Neuronal stem cell (in vitro differentiated cells): ENCODE measurements around the gene TTLL7.

Source experiments
- DNase-seq: peaks from one replicate; pipeline ENCODE4 v3.0.0-alpha.2; 2013; ENCODE audit warnings: low spot score
- H2AFZ ChIP-seq: one replicate; pipeline ENCODE4 v1.6.1; 2013; ENCODE audit warnings: mild to moderate bottlenecking, low read length, inconsistent platforms
- H2AK5ac ChIP-seq: 2 replicates; pipeline ENCODE4 v1.6.1; 2013; ENCODE audit warnings: low read depth, mild to moderate bottlenecking, inconsistent platforms, low read length, moderate library complexity, mixed read lengths
- H2BK120ac ChIP-seq: 2 replicates; pipeline ENCODE4 v1.6.1; 2013; ENCODE audit warnings: low read depth, mild to moderate bottlenecking, inconsistent platforms, low read length, moderate library complexity, mixed read lengths
- H2BK12ac ChIP-seq: one replicate; pipeline ENCODE4 v1.6.1; 2013; ENCODE audit warnings: low read length, inconsistent platforms
- H2BK15ac ChIP-seq: 2 replicates; pipeline ENCODE4 v1.6.1; 2013; ENCODE audit warnings: mild to moderate bottlenecking, low read length, inconsistent platforms, mixed read lengths
- H2BK5ac ChIP-seq: one replicate; pipeline ENCODE4 v1.6.1; 2013; ENCODE audit warnings: inconsistent platforms, mild to moderate bottlenecking, low read length, moderate library complexity
- H3K14ac ChIP-seq: one replicate; pipeline ENCODE4 v1.6.1; 2013; ENCODE audit warnings: low read length, inconsistent platforms
- H3K18ac ChIP-seq: 2 replicates; pipeline ENCODE4 v1.6.1; 2013; ENCODE audit warnings: low read length, inconsistent platforms
- H3K23ac ChIP-seq: 2 replicates; pipeline ENCODE4 v1.6.1; 2013; ENCODE audit warnings: low read depth, mild to moderate bottlenecking, mixed read lengths, low read length, inconsistent platforms; ENCODE audit not compliant: poor library complexity
- H3K27ac ChIP-seq: replicated peaks from 3 replicates; pipeline ENCODE4 v1.5.1; 2013; ENCODE audit warnings: low read length, inconsistent platforms
- H3K27me3 ChIP-seq, 3 experiments: 2 replicates each; pipeline ENCODE4 v1.6.1; 2013; ENCODE audit warnings: low read length in 3 of 3, mild to moderate bottlenecking in 2 of 3, inconsistent platforms in 1 of 3, low read depth in 1 of 3, mixed read lengths in 1 of 3, moderate library complexity in 1 of 3; ENCODE audit not compliant: control insufficient read depth in 3 of 3, insufficient read depth in 3 of 3
- H3K36me3 ChIP-seq, 2 donors: replicated peaks in 1 of 2; 2 replicates each; pipeline ENCODE4 v1.6.1; 2013; ENCODE audit warnings: low read length in 2 of 2; ENCODE audit not compliant: control insufficient read depth in 2 of 2, insufficient read depth in 2 of 2
- H3K4ac ChIP-seq: 2 replicates; pipeline ENCODE4 v1.6.1; 2013; ENCODE audit warnings: inconsistent platforms, mild to moderate bottlenecking, low read length, moderate library complexity
- H3K4me1 ChIP-seq, 2 donors: 1 replicate in 1 of 2; 2 replicates in 1 of 2; pipeline ENCODE4 v1.6.1; 2013; ENCODE audit warnings: low read length in 2 of 2, low read depth in 1 of 2; ENCODE audit not compliant: control insufficient read depth in 2 of 2, insufficient read depth in 1 of 2
- H3K4me2 ChIP-seq: one replicate; pipeline ENCODE4 v1.6.1; 2013; ENCODE audit warnings: mild to moderate bottlenecking, low read length, inconsistent platforms; ENCODE audit not compliant: insufficient read depth, poor library complexity, severe bottlenecking
- H3K4me3 ChIP-seq, 2 donors: 2 replicates each; pipeline ENCODE4 v1.5.1; 2013; ENCODE audit warnings: low read length in 2 of 2, mild to moderate bottlenecking in 2 of 2, inconsistent platforms in 1 of 2, moderate library complexity in 1 of 2
- H3K79me1 ChIP-seq: one replicate; pipeline ENCODE4 v1.6.1; 2013; ENCODE audit warnings: low read depth, mild to moderate bottlenecking, inconsistent platforms, low read length, moderate library complexity
- H3K9ac ChIP-seq: one replicate; pipeline ENCODE4 v1.6.1; 2013; ENCODE audit warnings: mild to moderate bottlenecking, low read depth, low read length, inconsistent platforms; ENCODE audit not compliant: poor library complexity
- H3K9me3 ChIP-seq, 2 donors: replicated peaks in 1 of 2; 2 replicates each; pipeline versions ENCODE3 to v1.6.1; 2013; ENCODE audit warnings: low read length in 2 of 2, mild to moderate bottlenecking in 2 of 2, inconsistent platforms in 1 of 2, low read depth in 1 of 2, mixed read lengths in 1 of 2, moderate library complexity in 1 of 2; ENCODE audit not compliant: control insufficient read depth in 2 of 2, insufficient read depth in 1 of 2
- H4K8ac ChIP-seq: one replicate; pipeline ENCODE4 v1.6.1; 2013; ENCODE audit warnings: low read depth, mild to moderate bottlenecking, inconsistent platforms, low read length, moderate library complexity
- H4K91ac ChIP-seq: one replicate; pipeline ENCODE4 v1.6.1; 2013; ENCODE audit warnings: low read length, low read depth, mild to moderate bottlenecking, inconsistent platforms; ENCODE audit not compliant: poor library complexity
- WGBS, 2 donors: extraction: QIAGEN DNeasy Blood & Tissue Kit; methylation state at CpG; one replicate each; pipeline ENCODE4 v1.1.7; 2013; ENCODE audit warnings: missing lambda C conversion rate in 2 of 2, mixed read lengths in 1 of 2; ENCODE audit not compliant: insufficient read length in 2 of 2, insufficient replicate concordance in 1 of 2; ENCODE audit errors: extremely low coverage in 2 of 2; 5-methylcytosine and 5-hydroxymethylcytosine counted together

The TTLL7 gene

GRCh38 chr1:84031802-84032327, 32.9 kb upstream of the TTLL7 start:
- no peak overlapping the region for H3K14ac ChIP-seq
- no peaks in the 10 kb centered on the region for H3K79me1 ChIP-seq
- no peak overlapping the region for H4K8ac ChIP-seq
- no peaks in the 10 kb centered on the region for H3K27me3 ChIP-seq
- WGBS, 2 donors: no CpG with 5 or more reads among the region's 1 CpG
- no peaks in the 10 kb centered on the region for H3K9me3 ChIP-seq
- no peaks in the 10 kb centered on the region for H3K36me3 ChIP-seq
- no peak overlapping the region for H2BK5ac ChIP-seq
- H3K9ac ChIP-seq: no peak overlapping the region
- no peak overlapping the region for H2AFZ ChIP-seq
- H3K18ac ChIP-seq: no peak overlapping the region
- H3K27ac ChIP-seq: no peak overlapping the region
- no peaks in the 10 kb centered on the region for H3K4me1 ChIP-seq
- no peak overlapping the region for H3K4ac ChIP-seq
- no peak overlapping the region for H3K4me2 ChIP-seq
- H2BK12ac ChIP-seq: no peak overlapping the region
- no peak overlapping the region for H4K91ac ChIP-seq
- no peak overlapping the region for H2AK5ac ChIP-seq
- H2BK15ac ChIP-seq: no peak overlapping the region
- H3K4me3 ChIP-seq: no peak overlapping the region
- no peak overlapping the region for H3K23ac ChIP-seq
- DNase-seq: no peak
- H2BK120ac ChIP-seq: no peak overlapping the region

DNA sequence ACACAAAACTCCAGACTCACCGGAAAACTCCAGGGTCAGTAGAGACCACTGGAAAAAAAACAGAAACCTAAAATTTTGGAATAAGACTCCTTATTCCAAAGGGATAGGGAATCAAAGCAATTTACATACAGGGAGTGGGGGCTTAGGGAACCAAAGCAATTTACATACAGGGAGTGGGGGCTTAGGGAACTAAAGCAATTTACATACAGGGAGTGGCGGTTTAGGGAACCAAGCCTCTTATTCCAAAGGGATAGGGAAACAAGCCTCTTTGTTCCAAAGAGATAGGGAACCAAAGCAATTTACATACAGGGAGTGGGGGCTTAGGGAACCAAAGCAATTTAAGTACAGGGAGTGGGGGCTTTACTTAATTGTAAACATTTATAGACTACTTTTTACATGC, 28.4 kb upstream of the TTLL7 start:
- H3K36me3 ChIP-seq: no peaks in the 10 kb centered on the region
- no peak for DNase-seq
- peaks cover 0 to 8% (median 0%) of the 10 kb centered on the region in 3 experiments for H3K27me3 ChIP-seq
- H3K4me1 ChIP-seq: no peaks in the 10 kb centered on the region
- no peak overlapping the region for H3K9ac ChIP-seq
- no peak overlapping the region for H2BK12ac ChIP-seq
- no CpG with 5 or more reads among the region's 2 CpGs for WGBS, 2 donors
- no peak overlapping the region for H2AK5ac ChIP-seq
- H3K14ac ChIP-seq: no peak overlapping the region
- H3K9me3 ChIP-seq: no peaks in the 10 kb centered on the region
- H3K27ac ChIP-seq: no peak overlapping the region
- no peak overlapping the region for H2BK5ac ChIP-seq
- H3K4me3 ChIP-seq: no peak overlapping the region
- H2AFZ ChIP-seq: no peak overlapping the region
- no peak overlapping the region for H3K18ac ChIP-seq
- no peak overlapping the region for H4K8ac ChIP-seq
- no peak overlapping the region for H4K91ac ChIP-seq
- no peaks in the 10 kb centered on the region for H3K79me1 ChIP-seq
- H2BK120ac ChIP-seq: no peak overlapping the region
- H3K4me2 ChIP-seq: no peak overlapping the region
- H2BK15ac ChIP-seq: no peak overlapping the region
- no peak overlapping the region for H3K4ac ChIP-seq
- H3K23ac ChIP-seq: no peak overlapping the region

GRCh38 chr1:84025966-84026365, 27.0 kb upstream of the TTLL7 start:
- no peak for DNase-seq
- Histone ChIP-seq H4K91ac (no peak overlapping the region), H3K27me3 (peaks cover 0 to 8% (median 0%) of the 10 kb centered on the region in 3 experiments), H3K4me2 (no peak overlapping the region), H3K9me3 (no peaks in the 10 kb centered on the region), H2BK15ac (no peak overlapping the region), H4K8ac (no peak overlapping the region), H3K9ac (no peak overlapping the region), H2AFZ (no peak overlapping the region), H2AK5ac (no peak overlapping the region), H3K36me3 (no peaks in the 10 kb centered on the region), H3K27ac (no peak overlapping the region), H3K4ac (no peak overlapping the region), H3K23ac (no peak overlapping the region), H2BK12ac (no peak overlapping the region), H2BK5ac (no peak overlapping the region), H3K14ac (no peak overlapping the region), H3K4me3 (no peak overlapping the region), H3K79me1 (no peaks in the 10 kb centered on the region), H3K4me1 (no peaks in the 10 kb centered on the region), H3K18ac (no peak overlapping the region), H2BK120ac (no peak overlapping the region)
- WGBS, 2 donors: no CpG with 5 or more reads among the region's 3 CpGs

GRCh38 chr1:84021822-84022221, 22.9 kb upstream of the TTLL7 start:
- no peak overlapping the region for H3K14ac ChIP-seq
- no peaks in the 10 kb centered on the region for H3K79me1 ChIP-seq
- H2BK5ac ChIP-seq: no peak overlapping the region
- no peak overlapping the region for H3K4ac ChIP-seq
- no peak overlapping the region for H4K91ac ChIP-seq
- H3K9me3 ChIP-seq: no peaks in the 10 kb centered on the region
- no CpG with 5 or more reads among the region's 6 CpGs for WGBS, 2 donors
- no peak overlapping the region for H2BK15ac ChIP-seq
- DNase-seq: no peak
- H2BK120ac ChIP-seq: no peak overlapping the region
- no peak overlapping the region for H3K4me3 ChIP-seq
- no peak overlapping the region for H4K8ac ChIP-seq
- no peak overlapping the region for H3K18ac ChIP-seq
- H3K23ac ChIP-seq: no peak overlapping the region
- H3K36me3 ChIP-seq: no peaks in the 10 kb centered on the region
- no peak overlapping the region for H3K27ac ChIP-seq
- H3K27me3 ChIP-seq: peaks cover 0 to 8% (median 2%) of the 10 kb centered on the region in 3 experiments
- H2AFZ ChIP-seq: no peak overlapping the region
- H2BK12ac ChIP-seq: no peak overlapping the region
- H3K9ac ChIP-seq: no peak overlapping the region
- H3K4me1 ChIP-seq: no peaks in the 10 kb centered on the region
- H2AK5ac ChIP-seq: no peak overlapping the region
- H3K4me2 ChIP-seq: no peak overlapping the region
